GM12878 (cell line): ENCODE data around the gene NKAIN4. TPM values are rescaled to one million over a fixed set of nuclear protein-coding genes. Genes with fewer than 3 reads are reported as not detected.

Source experiments
- ATAC-seq: fragments of 200-7000 bp; cut with Tn5 transposase; 3 replicates; pipeline ENCODE4 v1.9.1; 2020; ENCODE audit warnings: mild to moderate bottlenecking, moderate library complexity
- BruUV-seq: library from RNA; stranded (reverse); fragments of 400-500 nt; replicated peaks from 2 replicates; lab custom pipeline; 2021; lab: Mats Ljungman, UMichigan
- CTCF ChIA-PET: fragments of 300-600 bp; sonication (Branson Sonifier 250); formaldehyde crosslinking; extraction: SDS; loops from one replicate; lab custom pipeline; 2021; ENCODE audit warnings: inconsistent platforms; lab: Yijun Ruan, JAX
- POLR2A ChIA-PET: fragments of 350-600 bp; formaldehyde crosslinking; extraction: SDS; loops from one replicate; lab custom pipeline; 2021; ENCODE audit warnings: inconsistent platforms; lab: Charles Lee
- RAD21 ChIA-PET: fragments of 300-600 bp; sonication (Branson Sonifier 250); formaldehyde crosslinking; loops from one replicate; lab custom pipeline; 2023; ENCODE audit warnings: antibody characterized with exemption; ENCODE audit not compliant: unreplicated experiment; lab: Charles Lee
- SMC1A ChIA-PET: fragments of 300-600 bp; sonication (Branson Sonifier 250); formaldehyde crosslinking; loops from one replicate; lab custom pipeline; 2023; ENCODE audit not compliant: unreplicated experiment, uncharacterized antibody; lab: Charles Lee
- DNase-seq: peaks from one replicate; pipeline ENCODE4 v3.0.0-alpha.2; 2011; ENCODE audit warnings: low read depth, low spot score
- FAIRE-seq: peaks from 3 replicates; lab custom pipeline; 2011; peaks lifted over from hg19 to GRCh38; lab: Jason Lieb, UNC
- H2AFZ ChIP-seq: 2 replicates; pipeline ENCODE4 v1.6.0; 2011; ENCODE audit warnings: low read depth, low read length, control low read depth; ENCODE audit not compliant: control insufficient read depth
- H3K27ac ChIP-seq: 2 replicates; pipeline ENCODE4 v1.5.1; 2011; ENCODE audit warnings: control low read depth; ENCODE audit not compliant: control insufficient read depth, insufficient read depth
- H3K27me3 ChIP-seq, 2 experiments: replicated peaks in 1 of 2; 2 replicates each; pipeline versions ENCODE4 v1.6.0 to v1.6.1; 2011; ENCODE audit warnings: low read length in 1 of 2; ENCODE audit not compliant: control insufficient read depth in 2 of 2, insufficient read depth in 2 of 2
- H3K36me3 ChIP-seq, 2 experiments: 2 replicates each; pipeline ENCODE4 v1.5.1; 2011; ENCODE audit warnings: low read length in 1 of 2; ENCODE audit not compliant: control insufficient read depth in 2 of 2, insufficient read depth in 2 of 2
- H3K4me1 ChIP-seq: 2 replicates; pipeline ENCODE4 v1.6.1; 2011; ENCODE audit warnings: mild to moderate bottlenecking, low read length, moderate library complexity, mixed read lengths; ENCODE audit not compliant: control insufficient read depth, insufficient read depth
- H3K4me2 ChIP-seq: 2 replicates; pipeline ENCODE4 v1.6.0; 2011; ENCODE audit warnings: control low read depth; ENCODE audit not compliant: control insufficient read depth, insufficient read depth
- H3K4me3 ChIP-seq: fragments of 200-600 bp; sonication (generic); 2 replicates; pipeline ENCODE4 v1.5.1; 2016
- H3K79me2 ChIP-seq: 2 replicates; pipeline ENCODE4 v1.6.0; 2011; ENCODE audit warnings: low read length; ENCODE audit not compliant: control insufficient read depth, insufficient read depth
- H3K9ac ChIP-seq: 2 replicates; pipeline ENCODE4 v1.8.0; 2011; ENCODE audit warnings: low read length, control low read depth, mixed read lengths; ENCODE audit not compliant: control insufficient read depth, insufficient read depth
- H3K9me3 ChIP-seq: replicated peaks from 3 replicates; pipeline ENCODE4 v1.5.1; 2011; ENCODE audit warnings: mild to moderate bottlenecking, low read length; ENCODE audit not compliant: control insufficient read depth, insufficient read depth
- H4K20me1 ChIP-seq: 2 replicates; pipeline ENCODE4 v1.6.0; 2011; ENCODE audit not compliant: control insufficient read depth, insufficient read depth
- ASH2L ChIP-seq: fragments of 300-600, 200-600 bp; sonication (generic); IDR thresholded peaks from 2 replicates; pipeline ENCODE4 v1.6.1; 2017; ENCODE audit warnings: low read depth, mild to moderate bottlenecking, borderline replicate concordance
- ATF7 ChIP-seq: fragments of 450-650 bp; IDR thresholded peaks from 2 replicates; pipeline ENCODE4 v1.6.1; 2016; ENCODE audit warnings: low read depth, mild to moderate bottlenecking
- BACH1 ChIP-seq: fragments of 450-650 bp; IDR thresholded peaks from 2 replicates; pipeline ENCODE4 v1.6.1; 2017; ENCODE audit warnings: mild to moderate bottlenecking, borderline replicate concordance
- CHD4 ChIP-seq: fragments of 200-600 bp; sonication (generic); IDR thresholded peaks from 2 replicates; pipeline ENCODE4 v1.6.1; 2016; ENCODE audit warnings: mild to moderate bottlenecking
- DPF2 ChIP-seq: fragments of 450-650 bp; IDR thresholded peaks from 2 replicates; pipeline ENCODE4 v1.6.1; 2017; ENCODE audit warnings: mild to moderate bottlenecking
- FOXM1 ChIP-seq: IDR thresholded peaks from 2 replicates; pipeline ENCODE4 v1.6.1; 2012; ENCODE audit warnings: low read depth, mild to moderate bottlenecking, inconsistent platforms, low read length, moderate library complexity
- HDGF ChIP-seq: fragments of 450-650 bp; IDR thresholded peaks from 2 replicates; pipeline ENCODE4 v1.6.1; 2016; ENCODE audit warnings: antibody characterized with exemption
- IRF4 ChIP-seq: IDR thresholded peaks from 2 replicates; pipeline ENCODE4 v1.6.1; 2011; ENCODE audit warnings: low read depth, low read length
- MYB ChIP-seq: fragments of 150-350 bp; IDR thresholded peaks from 2 replicates; pipeline ENCODE4 v1.6.1; 2014; ENCODE audit warnings: mild to moderate bottlenecking, low read depth, low read length, borderline replicate concordance
- MYC ChIP-seq: IDR thresholded peaks from 2 replicates; pipeline ENCODE4 v1.6.1; 2011; ENCODE audit warnings: mild to moderate bottlenecking, low read length, moderate library complexity, inconsistent platforms; ENCODE audit not compliant: insufficient read depth, insufficient replicate concordance, insufficient read length, severe bottlenecking
- NBN ChIP-seq: fragments of 450-650 bp; IDR thresholded peaks from 2 replicates; pipeline ENCODE4 v1.6.1; 2016
- RB1 ChIP-seq: fragments of 450-650 bp; formaldehyde crosslinking; IDR thresholded peaks from 2 replicates; pipeline ENCODE4 v1.6.1; 2017; ENCODE audit warnings: mild to moderate bottlenecking, borderline replicate concordance
- SKIL ChIP-seq: fragments of 450-650 bp; IDR thresholded peaks from 2 replicates; pipeline ENCODE4 v1.6.1; 2017; ENCODE audit warnings: mild to moderate bottlenecking, low read depth, inconsistent platforms; ENCODE audit not compliant: poor library complexity, severe bottlenecking
- SMAD5 ChIP-seq: IDR thresholded peaks from 2 replicates; pipeline ENCODE4 v1.6.1; 2016; ENCODE audit warnings: antibody characterized with exemption, low read depth
- SP1 ChIP-seq: IDR thresholded peaks from one replicate; pipeline ENCODE4 v1.6.1; 2011; ENCODE audit warnings: low read depth, low read length
- SREBF1 ChIP-seq: IDR thresholded peaks from 2 replicates; pipeline ENCODE4 v1.6.1; 2012; ENCODE audit warnings: mild to moderate bottlenecking, low read length
- STAT1 ChIP-seq: fragments of 450-650 bp; conservative IDR thresholded peaks from 2 replicates; pipeline ENCODE4 v1.6.1; 2014; ENCODE audit warnings: antibody characterized with exemption, mild to moderate bottlenecking
- SUPT20H ChIP-seq: IDR thresholded peaks from 2 replicates; pipeline ENCODE4 v1.6.1; 2011; ENCODE audit warnings: low read depth, mild to moderate bottlenecking, low read length, moderate library complexity, borderline replicate concordance; ENCODE audit not compliant: control insufficient read depth
- WGBS: methylation state at CpG from one replicate; pipeline ENCODE4 v1.1.6; 2016; ENCODE audit warnings: low lambda C conversion rate; ENCODE audit not compliant: insufficient replicate concordance, insufficient coverage; ENCODE audit errors: missing lambda C conversion rate; 5-methylcytosine and 5-hydroxymethylcytosine counted together
- in situ Hi-C: fragments of 300-500 bp; cut with MboI; formaldehyde crosslinking; loops from 9 replicates; pipeline ENCODE4 v1.14.3; 2018; ENCODE audit warnings: mixed read lengths
- intact Hi-C: fragments of 100-400 bp; cut with micrococcal nuclease; formaldehyde crosslinking; loops from one replicate; pipeline ENCODE4 v1.14.2; 2022; ENCODE audit not compliant: unreplicated experiment
- polyA plus RNA-seq, 11 experiments: library from polyadenylated mRNA; depleted of rRNA in 4 of 11; unstranded in 6 of 11; stranded (reverse) in 5 of 11; fragments of >200 nt; fragmentation: Nextera tagmentation in 4 of 11; fragmentation: Illumina TruSeq in 1 of 11; extraction: Ambion mirVana in 4 of 11; extraction: Trizol in 1 of 11; gene quantifications; 1 replicate in 1 of 11; 2 replicates in 10 of 11; pipeline versions ENCODE4 v1.2.1 to v1.2.3, GENCODE V29; 2011 to 2016; ENCODE audit warnings: inconsistent platforms in 2 of 11, missing spikeins in 2 of 11, low read depth in 1 of 11
- total RNA-seq, 4 experiments: library from RNA; depleted of rRNA in 3 of 4; stranded (reverse); fragments of >200 nt in 3 of 4; fragmentation: Illumina TruSeq in 1 of 4; extraction: Trizol in 1 of 4; gene quantifications; 2 replicates each; pipeline versions ENCODE4 v1.2.1 to v1.2.3, GENCODE V29; 2013 to 2021

Gene NKAIN4
- total and polyA plus RNA-seq, 10 of the 15 experiments (the other 5 are each of a cell fraction or from before 2014, with no cell fraction given), result 0.11 TPM; not detected in 9

- H3K79me2 ChIP-seq, result peaks cover 3% of the 10 kb centered on the region
- H3K27ac ChIP-seq, result no peak overlapping the region
- in situ Hi-C loops (no loop called here), intact Hi-C loops (no loop called here)
- H3K9ac ChIP-seq, result no peak overlapping the region
- FAIRE-seq (no peak), ATAC-seq (no peak)
- peaks cover 8% of the 10 kb centered on the region; the same call in 1 of the 2 replicates for H4K20me1 ChIP-seq
- 92% methylated on average over 21 of the region's 21 CpGs for whole genome bisulfite sequencing
- H2AFZ ChIP-seq, result no peak overlapping the region
- BruUV-seq, result no TSS peak
- ChIA-PET RAD21 (no interaction called here), SMC1A (no interaction called here), POLR2A (no interaction called here)
- H3K4me1 ChIP-seq, result no peaks in the 10 kb centered on the region
- H3K36me3 ChIP-seq, result peaks cover 0 to 10% of the 10 kb centered on the region in 2 experiments
- no peak overlapping the region for H3K4me2 ChIP-seq
- no peaks in the 10 kb centered on the region for H3K27me3 ChIP-seq
- TF ChIP-seq SUPT20H (no peak), IRF4 (no peak), RB1 (no peak), CHD4 (no peak), SKIL (no peak), STAT1 (no peak), HDGF (no peak), ASH2L (no peak), NBN (no peak), SREBF1 (no peak), FOXM1 (no peak), SP1 (no peak), ATF7 (no peak), SMAD5 (no peak), BACH1 (no peak), DPF2 (no peak), MYC (no peak), MYB (no peak)
- TF ChIP-seq, all 136 proteins: peak for 0
- CTCF ChIA-PET, result interaction anchor here (1.0 to 2.0 kb wide), 2 partner anchors 9 to 31 kb away, joined by 3 to 5 read pairs; no protein-coding TSS in a partner anchor
- DNase-seq, result no peak
- no peaks in the 10 kb centered on the region for H3K9me3 ChIP-seq
- no peak overlapping the region for H3K4me3 ChIP-seq
Measured at GRCh38 chr20:63192721-63193120, 61.5 kb downstream of the NKAIN4 start.
